Head of caudate nucleus (tissue), 42 donors: Measurements from ENCODE around the gene CKB.

ENCODE experiments used
- DNase-seq, 42 donors: peaks; one replicate each; pipeline versions ENCODE4 v3.0.0 to v3.0.0-alpha.2; 2020 to 2021; ENCODE audit warnings: mixed read lengths in 7 of 42
- intact Hi-C: fragments of 100-400 bp; cut with DNase I; formaldehyde crosslinking; loops from one replicate; pipeline ENCODE4 v1.15.0; 2022

CKB gene

DNA sequence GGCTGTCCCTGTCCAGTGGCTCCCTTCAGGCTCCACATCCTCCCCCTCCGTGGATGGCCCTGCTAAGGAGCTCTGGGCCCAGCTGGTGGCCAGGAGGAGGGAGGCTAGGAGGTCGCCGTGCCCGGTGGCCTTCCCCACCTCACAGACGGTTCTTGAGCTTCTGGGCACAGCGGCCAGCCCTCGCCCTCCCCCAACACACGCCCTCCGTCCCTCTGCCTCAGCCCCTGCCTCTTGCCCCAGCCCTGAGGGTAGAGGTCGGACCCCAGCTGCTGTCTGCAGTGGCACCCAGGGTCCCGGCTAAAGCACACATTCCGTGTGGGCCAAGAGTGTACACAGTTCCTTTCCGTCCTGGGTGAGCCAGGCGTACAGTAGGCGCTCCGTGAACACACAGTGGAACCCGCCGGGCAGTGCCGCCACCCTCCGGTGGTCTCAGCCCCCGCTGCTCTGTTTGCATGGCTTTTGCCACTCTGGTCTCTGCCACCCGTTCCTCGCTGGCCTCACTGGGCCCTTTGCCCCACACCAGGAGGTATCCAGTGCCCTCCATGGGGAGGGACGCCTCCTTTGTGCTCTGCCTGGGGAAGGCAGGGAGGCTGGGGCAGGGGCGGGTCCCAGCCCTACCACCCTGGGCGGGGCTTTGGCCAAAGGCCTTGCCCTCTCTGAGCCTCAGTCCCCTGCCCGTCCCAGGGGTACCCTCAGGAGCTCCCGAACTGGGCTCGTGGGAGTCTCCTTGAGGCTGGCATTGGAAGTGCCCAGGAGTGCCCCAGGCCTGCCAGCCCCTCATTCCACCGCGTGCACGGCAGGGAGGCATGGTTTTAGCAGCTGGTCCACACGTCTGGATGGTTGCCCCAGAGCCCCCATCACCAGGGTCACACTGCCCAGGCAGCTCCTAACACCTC is 19.3 kb upstream of the CKB start:
- DNase-seq, result peak in 10 of 42 donors; percentile 35 to 67 (median 47)
- intact Hi-C loops, result loop anchor here (10.0 kb wide), 1 partner anchor 47 kb away; no protein-coding TSS in a partner anchor

DNA sequence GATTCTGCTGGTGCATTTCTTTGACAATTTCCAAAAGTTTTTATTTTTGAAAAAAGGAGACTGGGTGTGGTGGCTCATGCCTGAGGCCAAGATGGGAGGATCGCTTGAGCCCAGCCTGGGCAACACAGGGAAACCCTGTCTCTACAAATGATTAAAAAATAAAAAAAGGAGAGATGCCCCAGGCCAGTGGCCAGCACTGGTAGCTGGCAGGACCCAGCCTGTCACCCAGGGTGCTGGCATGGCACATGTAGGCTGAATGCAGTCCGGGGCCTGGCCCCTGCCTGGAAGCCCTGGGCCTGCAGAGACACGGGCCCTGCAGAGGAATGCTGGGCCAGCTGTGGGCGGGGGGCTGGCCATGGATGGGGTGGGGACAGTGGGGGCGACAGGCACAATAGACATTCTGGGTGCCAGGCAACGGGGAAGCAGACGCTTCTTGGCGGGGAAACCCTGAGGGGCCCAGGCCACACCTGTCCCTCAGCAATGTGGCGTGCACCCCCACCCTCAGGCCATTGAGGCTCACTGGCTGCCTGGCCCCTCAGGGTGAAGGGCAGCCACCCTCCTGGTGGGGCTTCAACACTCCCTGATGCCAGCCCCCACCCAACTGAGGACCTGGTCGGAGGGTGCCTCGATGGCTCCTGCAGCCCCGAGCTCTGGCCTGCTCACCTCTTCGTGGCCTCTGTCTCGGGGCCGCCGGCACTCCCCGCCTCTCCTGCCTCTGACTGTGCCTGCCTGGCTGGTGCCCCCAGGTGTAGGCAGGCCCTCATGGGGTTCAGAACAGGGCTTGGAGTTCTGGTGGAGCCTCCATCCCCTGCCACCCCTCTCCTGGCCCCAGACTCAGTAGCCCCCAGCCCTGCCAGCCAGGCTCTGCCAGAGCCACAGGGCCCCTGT is 18.4 kb upstream of the CKB start:
- peak in 7 of 42 donors; percentile 20 to 46 (median 31) for DNase-seq
- intact Hi-C loops, result loop anchor here (10.0 kb wide), 1 partner anchor 46 kb away; no protein-coding TSS in a partner anchor

DNA sequence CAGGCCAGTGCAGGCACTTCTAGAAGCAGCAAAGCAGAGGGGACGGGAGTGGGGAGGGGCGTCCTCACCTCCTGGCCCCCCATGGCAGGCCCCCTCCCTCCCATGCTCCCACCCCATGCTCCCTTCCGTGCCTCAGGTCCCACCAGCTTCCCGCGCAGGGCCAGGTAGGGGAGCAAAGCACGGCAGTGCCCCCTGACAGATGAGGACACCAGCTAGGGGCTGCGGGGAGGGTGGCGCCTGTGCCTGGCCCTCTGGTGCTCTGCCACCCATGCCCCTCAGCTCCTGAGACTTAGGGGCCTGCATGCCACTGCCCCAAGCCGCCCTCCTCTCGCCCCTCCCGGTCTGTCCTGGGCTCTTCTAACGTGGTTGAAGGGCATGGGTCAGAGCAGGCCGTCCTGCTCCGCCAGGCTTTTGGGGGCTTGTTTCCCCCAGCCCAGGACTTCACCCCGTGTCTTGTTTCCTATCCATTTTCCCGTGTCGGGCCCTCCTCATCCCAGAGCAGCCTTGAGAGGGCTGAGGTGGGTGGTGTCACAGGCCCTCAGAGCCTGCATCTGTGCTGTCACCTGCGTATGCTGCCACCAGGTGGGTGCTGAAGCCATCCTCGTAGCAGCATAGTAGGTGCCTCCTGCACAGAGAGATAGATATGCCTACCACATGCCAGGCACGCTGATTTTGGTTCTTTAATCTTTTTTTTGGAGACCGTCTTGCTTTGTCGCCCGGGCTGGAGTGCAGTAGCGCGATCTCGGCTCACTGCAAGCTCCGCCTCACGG is 16.6 kb upstream of the CKB start:
- intact Hi-C loops, result no loop called here
- peak in 20 of 42 donors; percentile 34 to 85 (median 65) for DNase-seq

DNA sequence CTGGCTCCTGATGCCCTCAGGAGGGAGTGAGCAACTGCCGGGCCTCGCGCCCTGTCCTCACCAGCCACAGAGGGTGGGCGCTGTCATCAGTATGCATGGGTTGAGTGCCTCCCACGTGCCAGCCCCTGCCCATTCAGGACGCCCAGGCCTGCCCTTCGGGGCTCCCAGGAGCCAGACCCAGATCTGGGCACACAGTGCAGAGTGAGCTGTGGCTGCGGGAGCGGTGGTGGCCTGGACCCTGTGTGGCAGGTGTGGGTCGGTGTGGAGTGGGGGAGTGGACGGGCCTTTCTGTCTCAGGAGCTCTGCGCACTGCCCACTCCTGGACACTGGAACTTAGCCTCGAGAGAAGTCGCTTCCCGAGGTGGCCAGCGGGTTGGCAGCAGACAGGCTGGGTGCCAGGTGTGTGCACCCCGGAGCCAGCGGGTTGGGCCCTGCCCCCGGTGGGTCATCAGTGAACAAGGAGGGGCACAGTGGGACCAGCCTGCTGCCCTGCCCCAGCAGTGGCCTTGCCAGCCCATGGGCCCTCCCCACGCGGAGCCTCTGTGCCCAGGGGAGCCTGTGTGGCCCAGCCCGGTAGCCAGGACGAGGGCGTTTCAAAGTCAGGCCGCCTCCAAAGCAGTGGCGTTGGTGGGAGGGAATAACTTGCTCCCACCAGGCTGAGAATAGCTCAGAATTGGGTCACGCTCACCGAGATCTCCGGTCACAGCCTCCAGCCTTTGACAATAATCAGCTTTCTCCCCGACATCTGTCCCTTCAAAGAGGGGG is 15.8 kb upstream of the CKB start:
- intact Hi-C loops, result no loop called here
- DNase-seq, result peak in 19 of 42 donors; percentile 43 to 81 (median 56)

DNA sequence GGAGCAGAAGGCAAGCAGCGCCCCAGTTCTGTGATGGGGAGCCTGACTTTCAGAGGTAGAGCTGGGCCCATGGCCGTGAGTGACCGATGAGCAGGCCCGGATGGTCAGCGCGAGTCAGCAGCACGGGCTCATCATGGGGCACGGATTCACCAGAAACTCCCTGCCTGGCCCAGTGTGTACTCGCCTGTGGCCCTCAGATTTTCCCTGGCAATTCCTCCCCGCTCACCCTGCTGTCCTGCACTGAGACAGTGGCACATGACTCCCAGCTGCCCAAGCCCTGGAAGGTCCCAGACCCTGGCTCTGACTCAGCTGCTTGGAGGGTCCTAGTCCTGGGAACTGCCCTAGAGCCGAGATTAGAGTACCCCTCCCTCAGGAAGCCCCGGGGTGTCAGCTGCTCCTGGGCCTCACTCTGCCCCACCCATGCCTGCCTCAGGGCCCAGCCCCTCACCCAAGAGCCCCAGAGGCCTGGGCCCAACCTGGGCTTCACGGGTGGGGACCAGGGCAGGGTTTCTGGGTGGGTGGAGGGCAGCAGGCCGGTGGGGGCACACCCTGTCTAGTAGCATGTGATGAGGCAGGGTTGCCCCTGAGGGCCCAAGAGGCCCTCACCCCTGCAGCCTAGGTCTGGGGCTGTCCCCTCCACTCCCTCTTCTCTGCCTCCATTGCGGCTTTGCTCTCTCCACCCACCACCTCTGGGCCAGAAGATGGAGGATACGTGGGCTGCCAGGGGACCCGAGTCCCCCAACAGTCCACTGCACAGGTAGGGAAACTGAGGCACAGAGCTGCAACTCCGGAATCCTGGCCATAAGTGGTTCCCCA is 14.8 kb upstream of the CKB start:
- intact Hi-C loops, result no loop called here
- DNase-seq, result peak in 1 of 42 donors; percentile 13

DNA sequence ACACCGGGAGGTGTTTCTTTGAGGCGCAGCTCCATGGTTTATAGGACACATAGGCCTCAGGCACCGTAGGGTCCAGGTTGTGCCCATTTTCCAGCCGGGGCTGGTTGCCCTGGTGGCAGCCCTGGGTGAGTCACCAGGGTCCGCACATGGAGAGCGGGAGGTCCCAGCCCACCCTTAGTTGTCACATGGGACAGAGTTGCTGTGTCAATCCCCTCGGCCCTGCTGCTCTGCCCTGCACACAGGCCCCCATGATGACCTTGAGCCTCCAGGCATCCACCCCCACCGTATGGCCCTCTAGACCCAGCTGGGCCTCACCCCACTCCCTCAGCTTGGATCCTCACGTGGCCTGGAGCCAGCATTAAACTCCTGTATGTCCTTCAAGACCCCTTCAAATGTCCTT is 14.1 kb upstream of the CKB start:
- DNase-seq, result peak in 1 of 42 donors; percentile 13
- intact Hi-C loops, result no loop called here

DNA sequence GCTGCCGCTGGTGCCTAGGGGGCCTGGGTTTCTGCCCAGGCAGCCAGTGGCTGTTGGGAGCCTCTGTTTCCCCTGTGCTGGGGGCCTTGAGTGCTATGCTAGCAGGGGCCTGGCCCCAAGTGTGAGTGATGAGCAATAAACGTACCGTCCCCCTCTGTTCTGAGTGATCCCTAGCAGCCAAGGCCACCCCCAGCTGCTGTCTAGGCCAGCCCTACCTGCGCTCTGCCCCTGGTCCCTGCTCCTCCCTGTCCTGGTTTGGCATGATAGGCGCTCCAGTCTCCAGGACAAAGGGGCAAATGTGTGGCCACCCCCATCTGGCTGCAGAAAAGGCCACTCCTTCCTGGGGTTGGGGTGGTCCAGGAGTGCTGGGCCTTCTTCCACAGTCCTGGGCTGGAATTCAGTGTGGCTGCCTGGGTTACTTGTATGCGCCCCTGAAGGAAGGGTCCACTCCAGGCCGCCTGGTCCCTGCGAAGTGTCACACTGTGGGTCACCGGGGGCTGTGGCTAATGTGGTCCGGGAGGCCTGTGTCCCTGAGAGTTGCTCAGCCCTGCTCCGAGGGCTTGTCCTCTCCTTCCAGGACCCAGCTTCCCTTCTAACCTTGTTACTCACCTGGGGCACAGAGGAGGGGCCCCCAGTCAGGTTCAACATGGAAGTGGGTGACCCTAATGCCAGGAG is 13.4 kb upstream of the CKB start:
- peak in 1 of 42 donors; percentile 17 for DNase-seq
- intact Hi-C loops, result no loop called here

DNA sequence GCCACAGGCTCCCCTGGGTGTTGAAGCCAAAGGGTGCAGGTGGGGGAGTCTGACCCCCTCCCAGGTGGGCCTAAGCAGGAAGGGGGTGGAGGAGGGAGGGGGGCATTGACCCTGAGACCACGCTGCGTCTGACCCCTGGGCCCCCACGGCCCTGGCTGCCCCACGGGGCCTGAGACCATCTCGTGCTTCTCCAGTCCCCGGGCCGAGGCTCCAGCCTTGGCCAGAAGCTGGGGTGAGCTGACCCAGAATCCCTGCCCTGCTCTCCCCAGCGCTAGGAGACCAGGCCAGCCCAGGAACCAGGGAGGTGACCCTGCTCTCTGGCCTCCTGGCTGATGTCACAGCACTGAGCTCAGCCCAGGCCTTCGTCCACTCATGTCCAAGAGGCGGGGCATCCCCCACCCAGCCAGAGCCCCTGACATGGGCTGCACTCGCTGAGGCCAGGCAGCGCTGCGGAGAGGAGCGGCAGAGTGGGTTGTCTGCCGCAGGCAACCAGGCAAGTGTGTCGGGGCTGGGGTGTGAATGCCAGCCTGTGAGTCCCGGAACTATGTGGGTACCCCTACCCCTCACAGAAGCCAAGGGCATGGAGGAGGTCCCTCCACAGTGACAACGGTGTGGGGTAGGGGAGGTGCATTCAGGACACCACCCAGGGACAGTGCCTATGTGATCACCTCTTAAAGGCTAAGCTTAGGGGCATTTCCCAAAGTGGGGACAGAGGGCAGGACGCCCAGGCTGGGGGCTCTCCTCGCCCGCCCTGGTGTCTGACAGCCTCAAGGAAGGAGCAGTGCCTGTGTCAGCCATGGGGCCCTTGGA is 12.7 kb upstream of the CKB start:
- intact Hi-C loops, result no loop called here

DNA sequence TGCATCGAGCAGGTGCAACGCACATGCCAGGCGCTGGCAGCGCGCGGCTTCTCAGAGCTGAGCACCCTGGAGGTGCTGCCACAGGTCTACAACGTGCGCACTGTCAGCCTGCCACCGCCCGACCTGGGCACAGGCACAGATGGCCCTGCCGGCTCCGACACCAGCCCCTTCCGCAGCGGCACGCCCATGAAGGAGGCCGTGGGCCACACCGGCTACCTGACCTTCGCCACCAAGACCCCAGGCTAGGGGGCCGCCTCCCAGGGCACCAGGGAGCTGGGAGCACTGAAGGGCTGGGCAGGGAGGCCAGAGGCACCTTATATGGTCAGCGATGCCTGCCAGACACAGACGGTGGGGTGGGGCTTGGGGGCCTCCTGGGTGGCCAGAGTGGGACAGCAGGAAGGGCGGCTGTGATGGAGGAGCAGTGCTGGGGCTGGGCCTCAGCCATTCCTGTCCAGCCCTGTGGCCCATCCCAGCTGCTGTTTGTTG is 12.0 kb upstream of the CKB start:
- peak in 21 of 42 donors; percentile 51 to 84 (median 72) for DNase-seq
- intact Hi-C loops, result no loop called here

More for the DNA sequence above, 12.7 kb upstream of the CKB start:
- DNase-seq, result no peak

DNA sequence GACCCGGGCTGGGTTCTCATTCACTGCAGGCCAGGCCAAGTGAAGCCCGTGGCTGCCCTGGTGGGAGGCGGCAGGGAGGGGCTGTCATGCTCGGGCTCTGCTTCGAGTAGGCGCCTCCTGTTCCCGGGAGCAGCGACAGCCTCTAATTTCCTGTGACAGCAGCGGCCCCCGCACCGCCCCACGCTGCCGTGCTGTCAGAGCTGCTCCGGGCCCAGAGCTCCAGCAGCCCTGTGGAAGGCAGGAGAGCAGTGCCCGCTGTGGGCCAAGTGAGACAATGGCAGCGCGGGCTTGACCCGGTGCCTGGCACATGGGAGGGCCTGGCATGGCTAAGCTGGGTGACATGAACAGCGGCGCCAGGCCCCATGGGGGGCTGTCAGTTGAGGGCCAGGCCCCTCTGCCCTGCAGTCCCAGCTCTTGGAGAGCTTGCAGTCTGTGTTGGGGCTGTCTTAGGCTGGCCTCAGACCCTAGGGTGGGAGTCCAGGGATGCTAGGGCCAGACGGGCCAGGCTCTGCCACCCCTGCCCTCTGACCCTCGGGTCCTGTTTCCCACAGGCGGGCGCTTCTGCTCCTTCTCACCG is 11.5 kb upstream of the CKB start:
- DNase-seq, result peak in 40 of 42 donors; percentile 64 to 96 (median 86)
- intact Hi-C loops, result no loop called here

DNA sequence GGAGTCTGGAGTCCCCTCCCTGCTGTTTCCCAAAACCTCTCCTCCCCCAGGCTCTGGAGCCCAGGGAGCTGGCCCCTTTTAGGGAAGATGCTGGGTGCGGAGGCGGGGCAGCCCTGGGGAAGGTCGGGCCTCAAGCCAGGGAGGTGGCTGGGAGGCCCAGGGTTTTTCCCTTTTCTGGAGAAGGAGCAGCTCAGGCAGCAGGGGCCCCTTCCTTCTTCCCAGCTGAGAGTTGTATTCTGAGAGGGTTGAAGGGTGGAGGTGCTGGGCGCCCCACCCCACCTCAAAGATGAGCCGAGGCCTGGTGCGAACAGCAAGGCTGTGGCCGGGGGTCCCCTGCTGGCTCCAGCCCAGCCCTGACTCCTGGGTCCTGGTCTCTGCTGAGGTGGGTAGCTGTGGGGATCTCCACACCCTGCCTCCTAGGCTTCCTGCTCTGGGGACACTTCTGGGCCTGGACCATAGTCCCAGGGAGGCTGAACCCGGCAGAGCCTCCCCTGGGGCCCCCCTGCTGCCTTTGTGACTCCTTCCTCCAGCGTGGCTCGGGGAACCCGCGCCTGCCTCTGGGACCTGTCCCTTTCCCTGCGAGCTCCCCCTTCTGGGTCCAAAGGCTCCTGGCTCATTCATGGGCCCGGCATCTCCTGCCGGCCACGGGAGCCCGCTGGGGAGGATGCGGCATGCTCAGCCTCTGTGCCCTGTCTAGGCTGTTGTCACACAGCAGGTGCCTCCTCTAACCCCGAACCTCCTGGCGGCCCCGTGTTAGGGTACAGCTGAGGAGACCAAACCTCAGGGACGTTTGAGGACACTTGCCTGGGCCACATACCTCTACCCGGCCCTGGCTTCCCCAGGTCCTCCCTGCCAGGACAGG is 10.7 kb upstream of the CKB start:
- intact Hi-C loops, result no loop called here
- DNase-seq, result peak in 2 of 42 donors; percentile 26 to 37

DNA sequence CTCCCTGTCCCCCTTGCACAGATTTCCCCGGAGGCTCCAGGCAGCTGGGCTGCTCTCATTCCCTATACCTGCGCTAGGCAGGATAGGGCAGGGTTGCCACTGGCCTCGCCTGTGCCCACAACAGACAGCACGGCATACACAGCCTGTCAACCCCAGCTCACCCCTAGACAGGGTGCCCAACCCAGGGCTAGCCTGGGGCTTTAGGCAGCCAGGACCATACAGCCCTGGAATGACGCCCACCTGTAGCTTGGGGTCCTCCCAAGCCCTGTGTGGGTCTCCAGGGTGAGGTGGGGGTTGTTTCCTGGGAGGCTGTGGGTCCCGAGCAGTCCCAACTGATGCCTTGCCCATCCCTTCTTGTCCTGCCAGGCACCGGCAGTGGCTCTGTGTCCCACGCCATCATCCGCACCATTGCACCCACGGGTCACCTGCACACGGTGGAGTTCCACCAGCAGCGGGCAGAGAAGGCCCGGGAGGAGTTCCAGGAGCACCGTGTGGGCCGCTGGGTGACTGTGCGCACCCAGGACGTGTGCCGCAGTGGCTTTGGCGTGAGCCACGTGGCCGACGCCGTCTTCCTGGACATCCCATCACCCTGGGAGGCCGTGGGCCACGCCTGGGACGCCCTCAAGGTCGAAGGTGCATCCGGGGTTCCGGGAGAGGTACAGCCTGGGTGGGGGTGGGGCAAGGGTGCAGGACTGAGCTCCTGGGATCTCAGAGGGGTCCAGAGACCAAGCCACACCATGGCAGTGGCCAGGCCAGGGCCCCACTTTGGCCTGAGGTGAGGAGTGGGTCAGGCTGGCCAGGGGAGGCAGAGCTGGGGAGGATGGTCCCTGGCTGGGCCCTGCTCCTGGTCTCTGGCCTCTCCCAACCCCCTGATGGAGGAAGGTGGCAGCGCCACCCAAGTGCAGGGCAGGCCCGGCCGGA is 9.8 kb upstream of the CKB start:
- intact Hi-C loops, result no loop called here
- no peak for DNase-seq

DNA sequence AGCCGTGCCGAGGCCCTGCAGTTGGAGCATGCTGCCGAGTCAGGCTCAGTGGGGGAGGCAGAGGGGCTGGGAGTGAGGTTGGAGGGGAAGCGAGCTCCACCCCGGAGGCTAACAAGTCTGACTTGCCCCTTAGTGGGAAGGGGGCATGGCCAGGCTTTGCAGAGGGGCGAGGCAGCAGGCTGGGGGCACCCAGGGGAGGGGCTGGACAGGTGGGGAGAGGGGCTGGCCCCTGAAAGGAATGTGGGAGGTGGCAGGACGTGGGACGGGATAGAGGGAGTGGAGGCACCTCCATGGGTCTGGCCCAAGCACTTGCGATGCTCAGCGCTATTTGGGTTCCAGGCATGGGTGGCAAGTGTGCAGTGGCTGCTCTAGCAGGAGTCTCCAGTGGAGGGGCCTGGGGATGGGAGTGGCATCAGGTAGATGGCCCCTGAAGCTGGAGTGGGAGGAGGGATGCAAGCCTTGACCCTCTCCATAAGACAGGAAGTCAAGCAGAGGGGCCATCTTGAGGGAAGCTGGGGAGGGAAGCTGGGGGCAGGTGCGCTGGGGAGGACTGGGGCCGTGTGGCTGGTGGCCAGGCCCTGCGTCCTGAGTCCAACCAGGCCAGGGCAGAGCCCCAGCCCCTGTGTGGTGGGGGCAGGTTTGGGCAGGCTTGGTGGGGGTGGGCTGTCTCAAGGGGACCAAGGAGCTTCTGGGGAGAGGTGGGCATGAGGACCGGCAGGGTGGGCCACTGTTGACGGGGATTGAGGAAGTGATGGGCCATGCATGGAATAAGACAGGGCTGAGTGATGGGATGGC is 9.0 kb upstream of the CKB start:
- no peak for DNase-seq
- intact Hi-C loops, result no loop called here
